Pulmonary artery endothelial cell (primary cell): ENCODE data around the gene LRP11. TPM values are rescaled to one million over a fixed set of nuclear protein-coding genes. Genes with fewer than 3 reads are reported as not detected.
"Not testable (repeated sequence)": the region's sequence is repeated elsewhere in the genome, so short reads cannot be mapped to it uniquely, and the experiment has no call there.

ENCODE experiments used
- DNase-seq: peaks from one replicate; pipeline ENCODE4 v3.0.0-alpha.2; 2011; ENCODE audit warnings: low read depth, low spot score
- total RNA-seq: library from RNA; depleted of rRNA; stranded (reverse); fragments of >200 nt; gene quantifications from 2 replicates; pipeline ENCODE4 v1.2.3, GENCODE V29; 2014

LRP11 gene
- total RNA-seq, 1 donor from 2014 or later, result 20.1 TPM

DNA sequence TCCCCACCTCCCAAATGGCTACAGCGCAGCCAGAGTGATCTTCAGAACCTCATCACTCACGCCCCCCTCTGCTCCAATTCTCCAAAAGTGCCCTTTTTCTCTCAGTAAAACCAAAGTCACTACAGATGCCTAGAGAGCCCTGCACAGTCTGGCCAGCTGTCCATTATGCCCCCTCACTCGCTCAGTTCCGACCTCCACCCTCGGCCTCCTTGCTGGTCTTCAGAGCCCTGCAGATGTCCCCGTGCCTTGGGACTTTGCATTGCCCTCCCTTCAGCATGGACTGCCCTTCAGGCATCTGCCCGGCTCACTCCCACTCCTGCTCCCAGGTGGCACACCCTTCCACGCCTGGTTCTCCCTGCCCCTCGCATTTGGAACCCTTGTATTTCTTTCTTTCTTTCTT lies 34.8 kb upstream of the LRP11 start:
- no peak for DNase-seq

DNA sequence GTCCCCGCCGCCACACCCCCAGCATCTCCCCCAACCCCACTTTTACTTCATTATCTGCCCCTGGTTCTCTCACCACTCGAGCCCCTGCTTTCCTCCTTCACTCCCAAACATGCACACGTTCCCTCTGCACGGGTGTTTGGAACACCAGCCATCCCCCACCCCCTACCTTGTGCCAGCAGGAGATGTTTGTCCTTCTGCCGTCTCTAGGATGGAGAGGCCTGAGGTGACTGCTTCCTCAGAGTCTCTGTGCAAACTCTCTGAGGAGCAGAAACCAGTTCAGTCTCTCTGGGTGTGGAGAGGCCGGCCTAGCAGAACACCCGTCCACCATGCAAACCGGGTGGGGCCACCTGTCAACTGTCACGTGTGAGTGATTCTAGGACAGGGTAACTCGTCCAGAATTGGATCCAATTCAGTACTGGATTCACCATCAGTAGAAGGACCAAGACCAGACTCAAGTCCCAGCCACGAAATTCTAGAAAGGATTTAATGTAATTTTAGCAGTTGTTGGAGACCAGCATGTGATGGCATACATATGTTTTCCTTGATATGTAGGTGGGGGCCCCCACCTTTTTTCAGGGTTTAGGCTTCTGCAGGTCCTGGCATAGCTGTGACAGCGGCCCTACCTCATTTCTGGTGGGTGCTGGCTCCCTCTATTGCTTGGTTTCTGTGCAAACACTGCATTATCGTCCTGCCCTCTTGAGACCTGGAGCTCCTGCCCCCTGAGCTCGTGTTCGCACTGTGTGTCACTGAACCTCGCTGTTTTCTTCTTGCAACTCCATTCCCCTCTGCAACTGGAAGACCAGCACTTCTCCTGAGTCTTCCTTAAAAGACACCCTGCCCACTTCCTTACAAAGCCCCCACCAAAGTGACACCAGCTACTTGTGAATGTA lies 33.9 kb upstream of the LRP11 start, which contains the start of gene RAET1E:
Gene RAET1E, minus strand, starts transcription at position 259 of the 890 bp plus-strand sequence. CDS start 7,212 bp downstream, outside the sequence.
- no peak for DNase-seq

DNA sequence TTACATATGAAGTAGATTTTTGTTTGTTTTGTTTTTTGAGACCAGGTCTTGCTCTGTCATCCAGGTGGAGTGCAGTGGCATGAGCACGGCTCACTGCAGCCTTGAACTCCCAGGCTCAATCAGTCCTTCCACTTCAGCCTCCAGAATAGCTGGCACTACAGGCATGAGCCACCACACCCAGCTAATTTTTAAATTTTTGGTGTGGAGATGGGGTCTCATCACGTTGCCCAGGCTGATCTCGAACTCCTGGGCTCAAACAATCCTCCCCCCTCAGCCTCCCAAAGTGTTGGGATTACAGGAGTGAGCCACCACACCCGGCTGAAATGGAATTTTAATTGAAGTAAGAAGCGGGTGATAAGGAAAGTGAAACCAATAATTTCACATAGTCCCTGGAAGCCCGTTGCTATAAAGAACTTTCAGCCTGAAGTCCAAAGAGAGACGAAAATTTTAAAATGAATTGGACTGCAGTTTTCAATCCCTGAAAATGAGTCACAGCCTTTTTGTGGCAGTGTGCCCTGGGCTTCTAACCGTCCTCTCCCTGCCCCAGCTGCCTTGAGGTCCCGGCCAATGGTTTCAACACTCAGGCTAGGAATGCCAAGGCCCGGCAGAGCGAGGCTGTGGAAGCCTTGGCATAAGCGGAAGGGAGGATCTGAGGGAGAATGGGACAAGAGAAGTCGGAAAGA lies 33.0 kb upstream of the LRP11 start:
- no peak for DNase-seq

GRCh38 chr6:149896491-149896890 lies 32.3 kb upstream of the LRP11 start:
- DNase-seq, result no peak

- no peak for DNase-seq
These were observed 31.7 kb upstream of the LRP11 start for GRCh38 chr6:149895833-149896271.

- no peak for DNase-seq
These were observed 31.0 kb upstream of the LRP11 start for GRCh38 chr6:149895048-149895590.

GRCh38 chr6:149891864-149892263 lies 27.7 kb upstream of the LRP11 start:
- not testable (repeated sequence) for DNase-seq

- no peak for DNase-seq
These were observed 27.1 kb upstream of the LRP11 start for GRCh38 chr6:149891259-149891658.

DNA sequence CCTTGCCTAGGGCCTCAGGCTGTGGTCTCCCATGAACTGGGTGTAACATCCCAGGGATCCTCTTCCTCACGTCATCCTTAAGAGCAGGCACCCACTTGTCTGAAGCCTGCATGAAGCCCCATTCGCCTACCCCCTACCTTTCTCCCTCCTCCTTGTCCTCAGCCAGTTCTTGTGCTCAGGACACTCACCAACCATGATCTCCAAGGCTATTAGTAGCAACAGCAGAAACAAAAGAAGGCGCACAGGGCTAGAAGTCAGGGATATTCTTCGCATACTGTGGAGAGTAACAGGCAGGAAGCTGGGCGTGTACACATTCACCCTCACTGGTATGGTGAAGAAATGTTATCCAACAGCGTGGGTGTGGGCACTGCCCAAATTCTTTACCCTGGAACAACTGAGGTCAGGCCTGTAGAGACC lies 26.5 kb upstream of the LRP11 start:
- DNase-seq, result no peak

DNA sequence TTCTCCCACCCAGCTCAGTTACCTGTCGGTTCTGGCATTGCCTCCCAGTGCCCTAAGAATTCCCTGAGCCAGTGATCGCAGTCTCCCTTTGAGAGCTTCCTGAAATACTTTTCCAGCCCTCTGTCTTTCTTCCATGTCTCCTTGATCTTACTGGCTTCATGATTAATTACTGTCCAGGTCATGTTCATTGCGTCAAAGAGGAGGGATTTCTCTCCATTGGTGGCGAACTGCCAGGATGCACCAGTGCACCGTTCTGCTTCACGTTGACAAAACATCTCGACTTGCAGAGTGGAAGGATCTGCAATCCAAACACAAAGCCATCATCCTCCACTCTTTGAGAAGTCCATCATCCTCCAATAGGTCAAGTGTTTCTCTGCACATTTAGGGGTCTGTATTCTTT lies 25.2 kb upstream of the LRP11 start:
- no peak for DNase-seq

DNA sequence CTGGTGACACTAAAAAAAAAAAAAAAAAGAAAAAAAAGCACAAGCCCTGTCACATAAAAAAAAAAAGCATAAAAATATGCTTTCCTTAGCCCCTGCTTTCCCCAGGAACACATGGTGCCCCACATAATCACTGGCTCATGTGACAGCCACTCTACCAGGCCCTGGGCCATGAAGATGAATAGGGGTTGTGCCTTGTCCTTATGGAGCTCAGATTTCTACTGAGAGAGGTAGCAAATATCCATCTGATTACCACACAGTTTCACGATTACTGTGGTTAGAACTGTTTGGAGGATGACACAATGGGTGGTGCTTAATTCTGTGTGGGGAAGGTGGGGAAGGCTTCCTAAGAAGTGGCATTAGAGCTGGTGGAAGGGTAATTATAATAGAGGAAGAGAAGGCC lies 24.5 kb upstream of the LRP11 start:
- no peak for DNase-seq

GRCh38 chr6:149888093-149888492 lies 23.9 kb upstream of the LRP11 start:
- DNase-seq, result no peak

DNA sequence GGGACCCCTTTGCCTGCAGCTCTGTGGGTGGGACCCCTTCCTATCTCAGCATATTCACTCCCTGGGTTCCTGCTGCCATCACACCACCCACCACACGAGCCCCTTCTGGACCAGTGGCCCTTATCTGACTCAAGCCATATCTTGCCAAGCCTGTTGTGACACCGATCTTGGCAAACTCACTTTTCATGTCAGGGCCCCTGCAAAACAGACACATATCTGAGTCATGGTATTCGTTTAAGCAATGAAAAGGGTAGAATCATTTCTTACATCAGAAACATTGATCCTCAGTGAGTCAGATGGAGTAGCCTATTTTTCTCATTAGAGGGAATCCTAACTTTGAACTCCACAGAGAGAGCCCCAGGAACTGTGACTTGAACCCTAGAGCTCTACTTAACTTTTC lies 23.2 kb upstream of the LRP11 start:
- DNase-seq, result no peak

GRCh38 chr6:149885888-149886287 lies 21.7 kb upstream of the LRP11 start:
- DNase-seq, result no peak

DNA sequence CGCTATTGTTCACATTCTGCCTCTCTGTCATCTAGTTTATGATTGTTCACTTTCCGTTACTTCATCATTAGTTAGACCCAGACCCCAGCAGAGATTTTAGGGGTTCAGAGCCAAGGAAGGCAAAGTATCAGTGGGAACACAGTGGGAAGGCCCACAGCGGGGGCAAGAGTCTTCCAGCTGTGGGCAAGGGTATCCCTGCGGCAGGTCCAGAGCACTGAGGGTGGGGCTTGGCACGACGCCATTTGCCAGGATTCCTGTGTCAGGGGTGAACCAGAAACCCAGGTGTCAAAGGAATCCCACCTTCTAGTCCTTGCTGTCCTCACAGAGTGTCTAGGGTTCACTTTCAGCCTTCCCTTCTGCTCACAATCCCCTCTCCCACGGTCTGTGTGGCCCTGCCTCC lies 20.5 kb upstream of the LRP11 start:
- DNase-seq, result no peak

DNA sequence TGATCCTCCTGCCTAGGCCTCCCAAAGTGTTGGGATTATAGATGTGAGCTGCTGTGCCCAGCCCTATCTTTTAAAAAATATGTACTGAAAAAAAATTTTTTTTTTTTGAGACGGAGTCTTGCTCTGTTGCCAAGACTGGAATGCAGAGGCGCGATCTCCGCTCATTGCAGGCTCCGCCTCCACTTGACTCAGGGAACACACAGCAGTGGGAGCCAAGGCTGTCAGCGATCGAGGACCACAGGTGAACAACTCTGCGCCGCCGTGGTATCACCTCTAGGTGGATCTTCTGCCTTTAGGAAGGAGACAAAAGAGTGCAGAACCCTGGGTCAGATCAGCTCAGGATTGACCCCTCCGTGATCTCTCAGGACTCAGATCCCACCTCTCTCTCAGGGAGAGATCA lies 20.1 kb upstream of the LRP11 start:
- DNase-seq, result no peak

DNA sequence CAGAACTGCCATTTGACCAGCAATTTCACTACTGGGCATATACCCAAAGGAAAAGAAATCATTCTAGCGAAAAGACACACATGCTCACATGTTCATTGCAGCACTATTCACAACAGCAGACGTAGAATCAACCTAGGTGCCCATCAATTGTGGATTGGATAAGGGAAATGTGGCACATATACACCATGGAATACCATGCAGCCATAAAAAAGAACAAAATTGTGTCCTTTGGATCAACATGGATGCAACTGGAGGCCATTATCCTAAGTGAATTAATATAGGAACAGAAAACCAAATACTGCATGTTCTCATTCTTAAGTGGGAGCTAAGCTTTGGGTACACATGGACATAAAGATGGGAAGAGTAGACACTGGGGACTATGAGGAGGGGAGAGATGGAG lies 17.7 kb upstream of the LRP11 start:
- DNase-seq, result no peak

- no peak for DNase-seq
These were observed 17.1 kb upstream of the LRP11 start for GRCh38 chr6:149881066-149881766.

GRCh38 chr6:149877659-149878058 lies 13.5 kb upstream of the LRP11 start:
- DNase-seq, result no peak

GRCh38 chr6:149876241-149876933 lies 12.2 kb upstream of the LRP11 start:
- no peak for DNase-seq

- no peak for DNase-seq
These were observed 8.1 kb upstream of the LRP11 start for GRCh38 chr6:149872233-149872632.
